OCI-LY1 (cell line): Measurements from ENCODE around the gene ZBED5.
"Not testable (repeated sequence)": the region's sequence is repeated elsewhere in the genome, so short reads cannot be mapped to it uniquely, and the experiment has no call there.

Experiments
- H2AFZ ChIP-seq: fragments of 200-600 bp; sonication (generic), shearing (Covaris generic); 2 replicates; pipeline ENCODE4 v1.6.0; 2014; ENCODE audit warnings: antibody characterized with exemption, mild to moderate bottlenecking, low read length
- H3F3A ChIP-seq: fragments of 200-600 bp; sonication (generic), shearing (Covaris generic); 2 replicates; pipeline ENCODE4 v1.6.0; 2014; ENCODE audit warnings: mild to moderate bottlenecking, antibody characterized with exemption, low read length, moderate library complexity; ENCODE audit not compliant: insufficient read depth
- H3K27ac ChIP-seq: fragments of 200-600 bp; sonication (generic); 2 replicates; pipeline ENCODE4 v1.5.1; 2014; ENCODE audit warnings: low read length, mixed run types, mild to moderate bottlenecking, low read depth; ENCODE audit not compliant: poor library complexity, severe bottlenecking
- H3K27me3 ChIP-seq: fragments of 200-600 bp; sonication (generic); 2 replicates; pipeline ENCODE4 v1.6.0; 2014; ENCODE audit warnings: antibody characterized with exemption, mild to moderate bottlenecking, low read length, moderate library complexity; ENCODE audit not compliant: insufficient read depth
- H3K36me3 ChIP-seq: fragments of 200-600 bp; sonication (generic); 2 replicates; pipeline ENCODE4 v1.6.1; 2014; ENCODE audit warnings: mild to moderate bottlenecking, antibody characterized with exemption, low read length, moderate library complexity, mixed read lengths; ENCODE audit not compliant: insufficient read depth
- H3K4me1 ChIP-seq: fragments of 200-600 bp; sonication (generic); 2 replicates; pipeline ENCODE4 v1.5.1; 2014; ENCODE audit warnings: mild to moderate bottlenecking, low read length, moderate library complexity; ENCODE audit not compliant: insufficient read depth, severe bottlenecking
- H3K4me2 ChIP-seq: fragments of 200-600 bp; sonication (generic), shearing (Covaris generic); 2 replicates; pipeline ENCODE4 v1.6.1; 2014; ENCODE audit warnings: low read length
- H3K4me3 ChIP-seq: fragments of 200-600 bp; sonication (generic); 2 replicates; pipeline ENCODE4 v1.5.1; 2014; ENCODE audit warnings: low read length, low read depth, mild to moderate bottlenecking, mixed read lengths; ENCODE audit not compliant: poor library complexity, severe bottlenecking
- H3K79me2 ChIP-seq: fragments of 200-600 bp; shearing (Covaris generic); 2 replicates; pipeline ENCODE4 v1.6.1; 2016; ENCODE audit warnings: mixed run types, low read length, mixed read lengths; ENCODE audit not compliant: insufficient read depth
- H3K9ac ChIP-seq: fragments of 200-600 bp; sonication (generic), shearing (Covaris generic); 2 replicates; pipeline ENCODE4 v1.6.1; 2014; ENCODE audit warnings: mild to moderate bottlenecking, low read length, mixed read lengths
- H3K9me2 ChIP-seq: fragments of 200-600 bp; sonication (generic), shearing (Covaris generic); 2 replicates; pipeline ENCODE4 v1.6.1; 2014; ENCODE audit warnings: low read depth, mild to moderate bottlenecking, low read length, mixed read lengths
- H3K9me3 ChIP-seq: fragments of 200-600 bp; shearing (Covaris generic); 2 replicates; pipeline ENCODE4 v1.6.1; 2014; ENCODE audit warnings: low read length, mixed read lengths
- H4K20me1 ChIP-seq: fragments of 200-600 bp; sonication (generic), shearing (Covaris generic); 2 replicates; pipeline ENCODE4 v1.6.0; 2016; ENCODE audit warnings: mild to moderate bottlenecking, low read length; ENCODE audit not compliant: insufficient read depth
- EZH2 ChIP-seq: fragments of 200-600 bp; sonication (generic), shearing (Covaris generic); IDR thresholded peaks from 2 replicates; pipeline ENCODE4 v1.8.0; 2017; ENCODE audit warnings: borderline replicate concordance, mixed run types, mild to moderate bottlenecking, antibody characterized with exemption, low read length, moderate library complexity, mixed read lengths
- TF ChIP-seq, protein P1 (sequence below): fragments of 200-600 bp; sonication (generic), shearing (Covaris generic); IDR thresholded peaks from 2 replicates; pipeline ENCODE4 v1.5.1; 2017; ENCODE audit warnings: mild to moderate bottlenecking, antibody characterized with exemption, low read length, moderate library complexity, mixed read lengths

ZBED5 gene

GRCh38 chr11:10886652-10887250 lies 28.9 kb upstream of the ZBED5 start:
- no peaks in the 10 kb centered on the region for H3K36me3 ChIP-seq
- no peak overlapping the region for H2AFZ ChIP-seq
- H3F3A ChIP-seq = no peaks in the 10 kb centered on the region
- TF ChIP-seq, protein P1, sequence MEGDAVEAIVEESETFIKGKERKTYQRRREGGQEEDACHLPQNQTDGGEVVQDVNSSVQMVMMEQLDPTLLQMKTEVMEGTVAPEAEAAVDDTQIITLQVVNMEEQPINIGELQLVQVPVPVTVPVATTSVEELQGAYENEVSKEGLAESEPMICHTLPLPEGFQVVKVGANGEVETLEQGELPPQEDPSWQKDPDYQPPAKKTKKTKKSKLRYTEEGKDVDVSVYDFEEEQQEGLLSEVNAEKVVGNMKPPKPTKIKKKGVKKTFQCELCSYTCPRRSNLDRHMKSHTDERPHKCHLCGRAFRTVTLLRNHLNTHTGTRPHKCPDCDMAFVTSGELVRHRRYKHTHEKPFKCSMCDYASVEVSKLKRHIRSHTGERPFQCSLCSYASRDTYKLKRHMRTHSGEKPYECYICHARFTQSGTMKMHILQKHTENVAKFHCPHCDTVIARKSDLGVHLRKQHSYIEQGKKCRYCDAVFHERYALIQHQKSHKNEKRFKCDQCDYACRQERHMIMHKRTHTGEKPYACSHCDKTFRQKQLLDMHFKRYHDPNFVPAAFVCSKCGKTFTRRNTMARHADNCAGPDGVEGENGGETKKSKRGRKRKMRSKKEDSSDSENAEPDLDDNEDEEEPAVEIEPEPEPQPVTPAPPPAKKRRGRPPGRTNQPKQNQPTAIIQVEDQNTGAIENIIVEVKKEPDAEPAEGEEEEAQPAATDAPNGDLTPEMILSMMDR = no peak
- TF ChIP-seq EZH2 = no peak
- no peaks in the 10 kb centered on the region for H3K79me2 ChIP-seq
- H3K4me2 ChIP-seq = no peak overlapping the region
- H3K4me3 ChIP-seq = no peak overlapping the region
- no peaks in the 10 kb centered on the region for H4K20me1 ChIP-seq
- H3K4me1 ChIP-seq = no peaks in the 10 kb centered on the region
- no peak overlapping the region for H3K9ac ChIP-seq
- H3K9me2 ChIP-seq = no peaks in the 10 kb centered on the region
- 0 out of 2 replicates have a peak, but pooled peaks cover 4% of the 10 kb centered on the region for H3K9me3 ChIP-seq
- H3K27ac ChIP-seq = no peak overlapping the region
- no peaks in the 10 kb centered on the region for H3K27me3 ChIP-seq

GRCh38 chr11:10885703-10886363 lies 28.0 kb upstream of the ZBED5 start:
- Histone ChIP-seq H3K79me2 (no peaks in the 10 kb centered on the region), H3K27ac (no peak overlapping the region), H2AFZ (no peak overlapping the region), H3K4me1 (no peaks in the 10 kb centered on the region), H3K27me3 (no peaks in the 10 kb centered on the region), H3K9me2 (no peaks in the 10 kb centered on the region), H3K9ac (no peak overlapping the region), H4K20me1 (no peaks in the 10 kb centered on the region), H3K9me3 (0 out of 2 replicates have a peak, but pooled peaks cover 4% of the 10 kb centered on the region), H3K36me3 (no peaks in the 10 kb centered on the region), H3F3A (no peaks in the 10 kb centered on the region), H3K4me2 (no peak overlapping the region), H3K4me3 (no peak overlapping the region)
- TF ChIP-seq EZH2 = no peak
- TF ChIP-seq, protein P1 = no peak

- not testable (repeated sequence) for H3K36me3 ChIP-seq, H3K9me2 ChIP-seq, H3K27ac ChIP-seq
These were observed 26.4 kb upstream of the ZBED5 start for GRCh38 chr11:10884292-10884691.

GRCh38 chr11:10881892-10882291 lies 24.0 kb upstream of the ZBED5 start:
- Histone ChIP-seq H3K27ac (no peak overlapping the region), H3K36me3 (no peaks in the 10 kb centered on the region), H3K4me1 (peaks cover 3% of the 10 kb centered on the region), H3K9ac (no peak overlapping the region), H4K20me1 (no peaks in the 10 kb centered on the region), H3K4me2 (no peak overlapping the region), H3F3A (no peaks in the 10 kb centered on the region), H3K9me2 (no peaks in the 10 kb centered on the region), H3K9me3 (no peaks in the 10 kb centered on the region; the same call in 1 of the 2 replicates), H2AFZ (no peak overlapping the region), H3K27me3 (no peaks in the 10 kb centered on the region), H3K4me3 (no peak overlapping the region), H3K79me2 (no peaks in the 10 kb centered on the region)
- TF ChIP-seq, protein P1 = no peak
- no peak for TF ChIP-seq EZH2

More at GRCh38 chr11:10884292-10884691, 26.4 kb upstream of the ZBED5 start:
- not testable (repeated sequence) for H2AFZ ChIP-seq, H3K9ac ChIP-seq, H3K4me3 ChIP-seq, H3K4me1 ChIP-seq, H3K79me2 ChIP-seq, H4K20me1 ChIP-seq, H3K27me3 ChIP-seq, H3K9me3 ChIP-seq, H3F3A ChIP-seq, H3K4me2 ChIP-seq
